ENCODE measurements around the gene PHF1.
A peak's percentile ranks its signal among the peaks of the same experiment; 100 is the strongest.

PHF1 gene

GRCh38 chr6:33453393-33454008, 42.7 kb downstream of the PHF1 start:
- no peak for TF ChIP-seq ZFX (IDR thresholded peaks at IDR 0.05)
- no peak for TF ChIP-seq CTCF (conservative IDR thresholded peaks at IDR 0.05)
- H3K27ac ChIP-seq = peak overlapping the region; percentile 87

- H3K27ac ChIP-seq = peak within 1 kb of the TSS; percentile 87
- TF ChIP-seq ZFX (IDR thresholded peaks at IDR 0.05) = peak; percentile 51
- no peak for TF ChIP-seq CTCF (conservative IDR thresholded peaks at IDR 0.05)
Observed at GRCh38 chr6:33454009-33454946, 43.5 kb downstream of the PHF1 start, which contains the start of gene ZBTB9. Gene ZBTB9, plus strand, starts transcription at chr6:33454576. Its CDS starts 525 bp downstream, at chr6:33455101.

- H3K27ac ChIP-seq = peak overlapping the region; percentile 87
- TF ChIP-seq CTCF (conservative IDR thresholded peaks at IDR 0.05) = no peak
- no peak for TF ChIP-seq ZFX (IDR thresholded peaks at IDR 0.05)
Observed at GRCh38 chr6:33455051-33455450, 44.2 kb downstream of the PHF1 start.

GRCh38 chr6:33456156-33456555, 45.3 kb downstream of the PHF1 start:
- H3K27ac ChIP-seq = no peak overlapping the region
- TF ChIP-seq ZFX (IDR thresholded peaks at IDR 0.05) (no peak), CTCF (conservative IDR thresholded peaks at IDR 0.05) (no peak)

- TF ChIP-seq ZFX (IDR thresholded peaks at IDR 0.05) (no peak), CTCF (conservative IDR thresholded peaks at IDR 0.05) (no peak)
- no peak overlapping the region for H3K27ac ChIP-seq
Observed at GRCh38 chr6:33458676-33459075, 47.9 kb downstream of the PHF1 start.

- TF ChIP-seq CTCF (conservative IDR thresholded peaks at IDR 0.05) (no peak), ZFX (IDR thresholded peaks at IDR 0.05) (no peak)
- no peak overlapping the region for H3K27ac ChIP-seq
Observed at GRCh38 chr6:33459226-33459625, 48.4 kb downstream of the PHF1 start.

Measured in C4-2B (cell line).